Psoas muscle (tissue), 8 donors: ENCODE results near the gene WDR1. TPM values are rescaled to one million over a fixed set of nuclear protein-coding genes. Genes with fewer than 3 reads are reported as not detected.
A peak's percentile ranks its signal among the peaks of the same experiment; 100 is the strongest.

ENCODE experiments used
- ATAC-seq, 4 donors: fragments of 200-7000 bp; cut with Tn5 transposase; one replicate each; pipeline ENCODE4 v1.9.1; 2020; ENCODE audit warnings: moderate library complexity in 3 of 4, mild to moderate bottlenecking in 2 of 4
- DNase-seq, 2 donors: peaks; one replicate each; pipeline ENCODE4 v3.0.0-alpha.2; 2020
- H3K27ac ChIP-seq: fragments of 200-600 bp; one replicate; pipeline ENCODE4 v1.8.0; 2022
- H3K27me3 ChIP-seq, 3 donors: fragments of 200-600 bp in 1 of 3; one replicate each; pipeline versions ENCODE4 v1.6.1 to v1.8.0; 2013 to 2022; ENCODE audit warnings: low read length in 2 of 3, mild to moderate bottlenecking in 2 of 3, moderate library complexity in 1 of 3; ENCODE audit not compliant: insufficient read depth in 3 of 3
- H3K36me3 ChIP-seq, 2 donors: fragments of 200-600 bp in 1 of 2; one replicate each; pipeline versions ENCODE4 v1.6.1 to v1.8.0; 2013 to 2022; ENCODE audit warnings: low read depth in 1 of 2, mild to moderate bottlenecking in 1 of 2, moderate library complexity in 1 of 2; ENCODE audit not compliant: insufficient read depth in 1 of 2
- H3K4me1 ChIP-seq: fragments of 200-600 bp; one replicate; pipeline ENCODE4 v1.8.0; 2022
- H3K4me3 ChIP-seq: fragments of 200-600 bp; one replicate; pipeline ENCODE4 v1.8.0; 2022; ENCODE audit warnings: mild to moderate bottlenecking
- H3K9me3 ChIP-seq: fragments of 200-600 bp; one replicate; pipeline ENCODE4 v1.8.0; 2022
- CTCF ChIP-seq: fragments of 200-600 bp; IDR thresholded peaks from one replicate; pipeline ENCODE4 v1.8.0; 2022; ENCODE audit warnings: antibody characterized with exemption
- WGBS, 3 donors: extraction: QIAGEN DNeasy Blood & Tissue Kit; methylation state at CpG; one replicate each; pipeline versions ENCODE4 v1.1.6 to v1.1.7; 2013; 5-methylcytosine and 5-hydroxymethylcytosine counted together
- intact Hi-C, 2 donors: fragments of 100-400 bp; cut with DNase I; formaldehyde crosslinking; loops; one replicate each; pipeline versions ENCODE4 v1.11.0 to v1.14.2; 2022
- polyA plus RNA-seq, 3 donors: library from polyadenylated mRNA; stranded (reverse); fragments of 200-250 nt; gene quantifications; one replicate each; pipeline ENCODE4 v1.2.3, GENCODE V29; 2013
- total RNA-seq, 4 donors: library from RNA; stranded (reverse); fragmentation: NEBNext Ultra II Directional in 2 of 4; extraction: Animal tissue kit (Norgen Biotek cat#: 25700) in 2 of 4; gene quantifications; one replicate each; pipeline versions ENCODE4 v1.2.1 to v1.2.4, GENCODE V29; 2021 to 2023
- donor health status: healthy with polysubstance abuse.
- donor health status: DM: no; HTN: no; CAD: no; lungs with moderate emphysema.
- donor health status: Bipolar disorder and iron deficiency.
- donor health status: healthy.
- donor health status: DM: yes; HTN: yes; CAD: no.
- donor health status: DM: no; HTN: no; CAD: no.
- donor health status: DM: no; HTN: no; CAD: no.
- donor health status: DM: yes; HTN: yes; CAD: no.

Gene WDR1
- total and polyA plus RNA-seq, 7 donors, result 55.6 to 273 (median 106) TPM

GRCh38 chr4:10074767-10075105, 41.9 kb downstream of the WDR1 start:
- peak; percentile 44 to 74 (median 70) for ATAC-seq

GRCh38 chr4:10074076-10074766, 42.4 kb downstream of the WDR1 start:
- no peak for TF ChIP-seq CTCF
- DNase-seq (no peak), ATAC-seq (no peak)
- Histone ChIP-seq H3K36me3 (peaks cover 35 to 69% of the 10 kb centered on the region in 2 donors), H3K4me3 (no peak overlapping the region), H3K9me3 (no peaks in the 10 kb centered on the region), H3K4me1 (no peaks in the 10 kb centered on the region), H3K27ac (no peak overlapping the region), H3K27me3 (no peaks in the 10 kb centered on the region)
- intact Hi-C loops, result no loop called here
- WGBS, 3 donors, result 90 to 94% (median 91%) methylated on average over 13 of the region's 13 CpGs

More at GRCh38 chr4:10074767-10075105, 41.9 kb downstream of the WDR1 start:
- peaks cover 33 to 70% of the 10 kb centered on the region in 2 donors for H3K36me3 ChIP-seq
- intact Hi-C loops, result no loop called here
- TF ChIP-seq CTCF, result peak; percentile 33
- 88 to 90% (median 89%) methylated on average over 7 of the region's 7 CpGs for WGBS, 3 donors
- no peaks in the 10 kb centered on the region for H3K27me3 ChIP-seq
- peak overlapping the region; percentile 32 for H3K27ac ChIP-seq
- no peaks in the 10 kb centered on the region for H3K9me3 ChIP-seq
- no peak overlapping the region for H3K4me3 ChIP-seq
- no peaks in the 10 kb centered on the region for H3K4me1 ChIP-seq
- no peak for DNase-seq

GRCh38 chr4:10072420-10073017, 44.1 kb downstream of the WDR1 start:
- intact Hi-C loops, result no loop called here
- Histone ChIP-seq H3K27ac (no peak overlapping the region), H3K4me3 (no peak overlapping the region), H3K9me3 (no peaks in the 10 kb centered on the region), H3K36me3 (peaks cover 27 to 68% of the 10 kb centered on the region in 2 donors), H3K27me3 (no peaks in the 10 kb centered on the region), H3K4me1 (no peaks in the 10 kb centered on the region)
- ATAC-seq (no peak), DNase-seq (no peak)
- WGBS, 3 donors, result 65 to 77% (median 73%) methylated on average over 7 of the region's 7 CpGs
- no peak for TF ChIP-seq CTCF

- 81 to 88% (median 84%) methylated on average over 12 of the region's 12 CpGs for WGBS, 3 donors
- H3K4me3 ChIP-seq, result no peak overlapping the region
- DNase-seq (no peak), ATAC-seq (peak in 2 of 4 donors; percentile 15 to 19)
- no peaks in the 10 kb centered on the region for H3K9me3 ChIP-seq
- H3K27me3 ChIP-seq, result no peaks in the 10 kb centered on the region
- peaks cover 12 to 58% of the 10 kb centered on the region in 2 donors for H3K36me3 ChIP-seq
- no peak for TF ChIP-seq CTCF
- H3K4me1 ChIP-seq, result no peaks in the 10 kb centered on the region
- intact Hi-C loops, result loop anchor here in 1 of 2 donors (10.0 kb wide), 1 partner anchor 174 kb away; no protein-coding TSS in a partner anchor
- no peak overlapping the region for H3K27ac ChIP-seq
Observed at GRCh38 chr4:10069075-10069642, 47.4 kb downstream of the WDR1 start.
